22Rv1 (cell line): Measurements from ENCODE around the gene GAB2.

Source experiments
- CTCF ChIP-seq: fragments of 450-650 bp; IDR thresholded peaks from 2 replicates; pipeline ENCODE4 v1.5.1; 2017; ENCODE audit warnings: mild to moderate bottlenecking
- ZFX ChIP-seq: fragments of 450-650 bp; IDR thresholded peaks from 2 replicates; pipeline ENCODE4 v1.6.1; 2017; ENCODE audit warnings: antibody characterized with exemption, borderline replicate concordance

- TF ChIP-seq ZFX (no peak), CTCF (no peak)
These were observed 240.4 kb downstream of the GAB2 start for GRCh38 chr11:78177216-78177615.
